GM12801 (cell line): Measurements from ENCODE around the gene ROS1.

Source experiments
- CTCF ChIP-seq: IDR thresholded peaks from one replicate; pipeline ENCODE4 v1.5.1; 2011; ENCODE audit warnings: control low read depth; ENCODE audit not compliant: insufficient read length; ENCODE audit errors: extremely low read depth

ROS1 gene

GRCh38 chr6:117306227-117306790, 119.4 kb downstream of the ROS1 start:
- TF ChIP-seq CTCF: no peak

- no peak for TF ChIP-seq CTCF
These were observed 121.3 kb downstream of the ROS1 start for GRCh38 chr6:117304446-117304845.

GRCh38 chr6:117303323-117303722, 122.4 kb downstream of the ROS1 start:
- TF ChIP-seq CTCF: no peak

GRCh38 chr6:117298941-117299340, 126.8 kb downstream of the ROS1 start:
- no peak for TF ChIP-seq CTCF

GRCh38 chr6:117290173-117290846, 135.4 kb downstream of the ROS1 start:
- no peak for TF ChIP-seq CTCF

- no peak for TF ChIP-seq CTCF
These were observed 137.5 kb downstream of the ROS1 start for GRCh38 chr6:117288083-117288715.

GRCh38 chr6:117280922-117281321, 144.8 kb downstream of the ROS1 start:
- TF ChIP-seq CTCF: no peak
